HepG2 (cell line): ENCODE measurements around the gene LIME1. TPM values are rescaled to one million over a fixed set of nuclear protein-coding genes. Genes with fewer than 3 reads are reported as not detected.
A peak's percentile ranks its signal among the peaks of the same experiment; 100 is the strongest.

ENCODE experiments used
- ARID5B ChIP-seq: IDR thresholded peaks from 2 replicates; pipeline ENCODE4 v1.4.0; 2020; ENCODE audit warnings: mild to moderate bottlenecking, missing genetic modification reagents
- ATF7-NPFF ChIP-seq: sonication (generic); formaldehyde crosslinking; IDR thresholded peaks from 2 replicates; pipeline ENCODE4 v1.8.1; 2023; ENCODE audit warnings: mild to moderate bottlenecking, low read depth, missing genetic modification reagents, moderate library complexity
- PAWR ChIP-seq: sonication (generic); formaldehyde crosslinking; IDR thresholded peaks from 2 replicates; pipeline ENCODE4 v1.4.0; 2020; ENCODE audit warnings: missing genetic modification reagents, mild to moderate bottlenecking, borderline replicate concordance
- RBFOX2 ChIP-seq: fragments of 200-400 bp; formaldehyde crosslinking; IDR thresholded peaks from 2 replicates; pipeline ENCODE4 v1.6.1; 2017; ENCODE audit warnings: low read depth, mild to moderate bottlenecking, low read length
- REXO4 ChIP-seq: sonication (generic); formaldehyde crosslinking; IDR thresholded peaks from 2 replicates; pipeline ENCODE4 v1.8.0; 2022; ENCODE audit warnings: missing genetic modification reagents, mild to moderate bottlenecking, borderline replicate concordance
- SRY ChIP-seq: sonication (generic); formaldehyde crosslinking; IDR thresholded peaks from 2 replicates; pipeline ENCODE4 v1.8.0; 2022; ENCODE audit warnings: mild to moderate bottlenecking, missing genetic modification reagents
- TAF1 ChIP-seq: sonication (generic); formaldehyde crosslinking; IDR thresholded peaks from 2 replicates; pipeline ENCODE4 v1.4.0; 2020; ENCODE audit warnings: missing genetic modification reagents
- ZBTB10 ChIP-seq: sonication (generic); formaldehyde crosslinking; IDR thresholded peaks from 2 replicates; pipeline ENCODE4 v1.4.0; 2020; ENCODE audit warnings: missing genetic modification reagents, borderline replicate concordance
- ZBTB3 ChIP-seq: sonication (generic); formaldehyde crosslinking; IDR thresholded peaks from 2 replicates; pipeline ENCODE4 v1.4.0; 2020; ENCODE audit warnings: low read depth, mild to moderate bottlenecking, moderate library complexity, missing genetic modification reagents, borderline replicate concordance
- ZFP91 ChIP-seq: sonication (generic); formaldehyde crosslinking; IDR thresholded peaks from 2 replicates; pipeline ENCODE4 v1.9.0; 2022; ENCODE audit warnings: missing genetic modification reagents, mild to moderate bottlenecking, borderline replicate concordance
- ZNF280B ChIP-seq: sonication (generic); formaldehyde crosslinking; IDR thresholded peaks from 2 replicates; pipeline ENCODE4 v1.5.0; 2020; ENCODE audit warnings: missing genetic modification reagents, mild to moderate bottlenecking, borderline replicate concordance
- ZNF280D ChIP-seq: sonication (generic); formaldehyde crosslinking; IDR thresholded peaks from 2 replicates; pipeline ENCODE4 v1.5.1; 2020; ENCODE audit warnings: mild to moderate bottlenecking, missing genetic modification reagents
- ZNF780A ChIP-seq: sonication (generic); formaldehyde crosslinking; IDR thresholded peaks from 2 replicates; pipeline ENCODE4 v1.8.0; 2022; ENCODE audit warnings: mild to moderate bottlenecking, missing genetic modification reagents, moderate library complexity
- ZNF792 ChIP-seq: IDR thresholded peaks from 2 replicates; pipeline ENCODE4 v1.6.1; 2016
- ZNF839 ChIP-seq: sonication (generic); formaldehyde crosslinking; IDR thresholded peaks from 2 replicates; pipeline ENCODE4 v1.4.0; 2020; ENCODE audit warnings: missing genetic modification reagents, mild to moderate bottlenecking, borderline replicate concordance
- polyA plus RNA-seq, 8 experiments: library from polyadenylated mRNA; depleted of rRNA in 3 of 8; stranded (reverse) in 7 of 8; unstranded in 1 of 8; fragments of >200 nt; fragmentation: Illumina TruSeq in 4 of 8; extraction: Trizol in 4 of 8; gene quantifications; 2 replicates each; pipeline versions ENCODE4 v1.2.1 to v1.2.3, GENCODE V29; 2011 to 2016; ENCODE audit warnings: low read depth in 4 of 8, missing spikeins in 1 of 8, mixed read lengths in 1 of 8; ENCODE audit not compliant: insufficient read depth in 1 of 8
- total RNA-seq, 5 experiments: library from RNA; depleted of rRNA; stranded (reverse); fragments of >200 nt; fragmentation: Illumina TruSeq; extraction: Trizol; gene quantifications; 2 replicates each; pipeline ENCODE4 v1.2.3, GENCODE V29; 2016; ENCODE audit warnings: low read depth in 1 of 5

LIME1 gene
- total and polyA plus RNA-seq, 2 of the 13 experiments (the other 11 are each of a cell fraction or from before 2014, with no cell fraction given): 13.0 to 61.5 TPM

- no peak for TF ChIP-seq ARID5B (CRISPR knock-in tag)
- no peak for TF ChIP-seq PAWR
- TF ChIP-seq REXO4 (CRISPR knock-in tag): no peak
- TF ChIP-seq ATF7-NPFF (CRISPR knock-in tag): 0 out of 2 replicates have a peak, but pooled peaks have one; percentile 3
- TF ChIP-seq ZBTB10 (CRISPR knock-in tag): no peak
- 0 out of 2 replicates have a peak, but pooled peaks have one; percentile 2 for TF ChIP-seq ZNF780A (CRISPR knock-in tag)
- no peak for TF ChIP-seq ZNF792 (CRISPR knock-in tag)
- TF ChIP-seq ZNF280B (CRISPR knock-in tag): peak; percentile 5; the same call in 1 of the 2 replicates
- no peak for TF ChIP-seq ZNF280D (CRISPR knock-in tag)
- 0 out of 2 replicates have a peak, but pooled peaks have one; percentile 0 for TF ChIP-seq TAF1
- TF ChIP-seq ZNF839 (CRISPR knock-in tag): 0 out of 2 replicates have a peak, but pooled peaks have one; percentile 27
- TF ChIP-seq RBFOX2: peak; percentile 66
- TF ChIP-seq SRY (CRISPR knock-in tag): 0 out of 2 replicates have a peak, but pooled peaks have one; percentile 15
- TF ChIP-seq ZBTB3: no peak
- TF ChIP-seq ZFP91 (CRISPR knock-in tag): peak; percentile 55; the same call in 1 of the 2 replicates
Measured at GRCh38 chr20:63733117-63733516, 3.3 kb upstream of the LIME1 start (continued).
